Measurements from ENCODE around the gene CA4. TPM values are rescaled to one million over a fixed set of nuclear protein-coding genes. Genes with fewer than 3 reads are reported as not detected.
"Not testable (repeated sequence)": the region's sequence is repeated elsewhere in the genome, so short reads cannot be mapped to it uniquely, and the experiment has no call there.

The CA4 gene
- 10 to 100 TPM; 40.7 to 50.9 (median 43.2) TPM for polyA plus RNA-seq (ENCODE audit: insufficient read length in 3 of 3)
- long read RNA-seq, donor 1, transcript CA4-201 (8 exons, 1,154 nt): major isoform, 19 of 25 reads
- long read RNA-seq, donor 1, partial matches to known transcripts: 6 of 25 reads
- long read RNA-seq, donor 1, other reads (novel, unspliced or antisense): 0 of 25 reads
- long read RNA-seq, donor 2, transcript CA4-201 (8 exons, 1,154 nt): major isoform, 7 of 7 reads
- long read RNA-seq, donor 2, partial matches to known transcripts: 0 of 7 reads
- long read RNA-seq, donor 2, other reads (novel, unspliced or antisense): 0 of 7 reads
- long read RNA-seq, donor 3, transcript CA4-201 (8 exons, 1,154 nt): major isoform, 22 of 42 reads
- long read RNA-seq, donor 3, partial matches to known transcripts: 20 of 42 reads
- long read RNA-seq, donor 3, other reads (novel, unspliced or antisense): 0 of 42 reads
- long read RNA-seq, donor 4, transcript CA4-201 (8 exons, 1,154 nt): major isoform, 18 of 24 reads
- long read RNA-seq, donor 4, partial matches to known transcripts: 5 of 24 reads
- long read RNA-seq, donor 4, other reads (novel, unspliced or antisense): 0 of 24 reads
- long read RNA-seq, donor 5: 0 reads
- long read RNA-seq, donor 6, transcript CA4-201 (8 exons, 1,154 nt): major isoform, 11 of 16 reads
- long read RNA-seq, donor 6, partial matches to known transcripts: 5 of 16 reads
- long read RNA-seq, donor 6, other reads (novel, unspliced or antisense): 0 of 16 reads
- long read RNA-seq, donor 7, transcript CA4-201 (8 exons, 1,154 nt): major isoform, 26 of 27 reads
- long read RNA-seq, donor 7, partial matches to known transcripts: 0 of 27 reads
- long read RNA-seq, donor 7, other reads (novel, unspliced or antisense): 0 of 27 reads
- long read RNA-seq, donor 8: 0 reads
- long read RNA-seq, donor 9, transcript CA4-201 (8 exons, 1,154 nt): major isoform, 14 of 19 reads
- long read RNA-seq, donor 9, partial matches to known transcripts: 5 of 19 reads
- long read RNA-seq, donor 9, other reads (novel, unspliced or antisense): 0 of 19 reads
- long read RNA-seq, donor 10, transcript CA4-201 (8 exons, 1,154 nt): major isoform, 11 of 12 reads
- long read RNA-seq, donor 10, partial matches to known transcripts: 0 of 12 reads
- long read RNA-seq, donor 10, other reads (novel, unspliced or antisense): 0 of 12 reads
- long read RNA-seq, donor 11, transcript CA4-201 (8 exons, 1,154 nt): major isoform, 18 of 18 reads
- long read RNA-seq, donor 11, partial matches to known transcripts: 0 of 18 reads
- long read RNA-seq, donor 11, other reads (novel, unspliced or antisense): 0 of 18 reads
- long read RNA-seq, donor 12, transcript CA4-201 (8 exons, 1,154 nt): major isoform, 6 of 6 reads
- long read RNA-seq, donor 12, partial matches to known transcripts: 0 of 6 reads
- long read RNA-seq, donor 12, other reads (novel, unspliced or antisense): 0 of 6 reads
- long read RNA-seq, donor 13: 0 reads
- long read RNA-seq, donor 14, transcript CA4-201 (8 exons, 1,154 nt): major isoform, 14 of 14 reads
- long read RNA-seq, donor 14, partial matches to known transcripts: 0 of 14 reads
- long read RNA-seq, donor 14, other reads (novel, unspliced or antisense): 0 of 14 reads
- long read RNA-seq, donor 15, transcript CA4-201 (8 exons, 1,154 nt): major isoform, 10 of 10 reads
- long read RNA-seq, donor 15, partial matches to known transcripts: 0 of 10 reads
- long read RNA-seq, donor 15, other reads (novel, unspliced or antisense): 0 of 10 reads
- long read RNA-seq, donor 16, transcript CA4-201 (8 exons, 1,154 nt): major isoform, 35 of 47 reads
- long read RNA-seq, donor 16, partial matches to known transcripts: 12 of 47 reads
- long read RNA-seq, donor 16, other reads (novel, unspliced or antisense): 0 of 47 reads

GRCh38 chr17:60149691-60150582, at the start of gene CA4:
Gene CA4, plus strand, starts transcription at chr17:60149973. Its CDS starts 62 bp downstream, at chr17:60150035.
- no peak for DNase-seq (ENCODE audit: extremely low read depth in 1 of 11, low read depth in 9 of 11, low spot score in 4 of 11)

GRCh38 chr17:60100577-60100976, 49.2 kb upstream of the CA4 start:
- not testable (repeated sequence) for DNase-seq (ENCODE audit: extremely low read depth in 1 of 11, low read depth in 9 of 11, low spot score in 4 of 11)

GRCh38 chr17:60102015-60102631, 47.6 kb upstream of the CA4 start:
- DNase-seq (ENCODE audit: extremely low read depth in 1 of 11, low read depth in 9 of 11, low spot score in 4 of 11): not testable (repeated sequence)

GRCh38 chr17:60102632-60103096, 47.1 kb upstream of the CA4 start:
- DNase-seq (ENCODE audit: extremely low read depth in 1 of 11, low read depth in 9 of 11, low spot score in 4 of 11): no peak

GRCh38 chr17:60103957-60104356, 45.8 kb upstream of the CA4 start:
- DNase-seq (ENCODE audit: extremely low read depth in 1 of 11, low read depth in 9 of 11, low spot score in 4 of 11): no peak

- DNase-seq (ENCODE audit: extremely low read depth in 1 of 11, low read depth in 9 of 11, low spot score in 4 of 11): no peak
These were observed 43.3 kb upstream of the CA4 start for GRCh38 chr17:60106340-60107059.

GRCh38 chr17:60107526-60108257, 42.1 kb upstream of the CA4 start:
- no peak for DNase-seq (ENCODE audit: extremely low read depth in 1 of 11, low read depth in 9 of 11, low spot score in 4 of 11)

- not testable (repeated sequence) for DNase-seq (ENCODE audit: extremely low read depth in 1 of 11, low read depth in 9 of 11, low spot score in 4 of 11)
These were observed 41.5 kb upstream of the CA4 start for GRCh38 chr17:60108309-60108708.

GRCh38 chr17:60108712-60109111, 41.1 kb upstream of the CA4 start:
- DNase-seq (ENCODE audit: extremely low read depth in 1 of 11, low read depth in 9 of 11, low spot score in 4 of 11): no peak

- no peak for DNase-seq (ENCODE audit: extremely low read depth in 1 of 11, low read depth in 9 of 11, low spot score in 4 of 11)
These were observed 40.6 kb upstream of the CA4 start for GRCh38 chr17:60109161-60109560.

- DNase-seq (ENCODE audit: extremely low read depth in 1 of 11, low read depth in 9 of 11, low spot score in 4 of 11): no peak
These were observed 39.2 kb upstream of the CA4 start for GRCh38 chr17:60110586-60110985.

GRCh38 chr17:60111661-60112060, 38.1 kb upstream of the CA4 start:
- DNase-seq (ENCODE audit: extremely low read depth in 1 of 11, low read depth in 9 of 11, low spot score in 4 of 11): not testable (repeated sequence)

- not testable (repeated sequence) for DNase-seq (ENCODE audit: extremely low read depth in 1 of 11, low read depth in 9 of 11, low spot score in 4 of 11)
These were observed 34.4 kb upstream of the CA4 start for GRCh38 chr17:60115364-60115763.

GRCh38 chr17:60116196-60116595, 33.6 kb upstream of the CA4 start:
- DNase-seq (ENCODE audit: extremely low read depth in 1 of 11, low read depth in 9 of 11, low spot score in 4 of 11): not testable (repeated sequence)

GRCh38 chr17:60119162-60119561, 30.6 kb upstream of the CA4 start:
- not testable (repeated sequence) for DNase-seq (ENCODE audit: extremely low read depth in 1 of 11, low read depth in 9 of 11, low spot score in 4 of 11)
